GM21619 (cell line): Measurements from ENCODE around the gene ZNF813.
"Not testable (repeated sequence)": the region's sequence is repeated elsewhere in the genome, so short reads cannot be mapped to it uniquely, and the experiment has no call there.

Experiments used
- ATAC-seq: cut with Tn5 transposase; IDR thresholded peaks from one replicate; pipeline ENCODE4 v1.9.1; 2021; ENCODE audit not compliant: unreplicated experiment

ZNF813 gene

GRCh38 chr19:53467485-53468262 lies at the start of gene ZNF813:
Gene ZNF813 (plus strand): TSS chr19:53467733. CDS start chr19:53483823, 16,090 bp downstream.
- peak; percentile 88 for ATAC-seq

DNA sequence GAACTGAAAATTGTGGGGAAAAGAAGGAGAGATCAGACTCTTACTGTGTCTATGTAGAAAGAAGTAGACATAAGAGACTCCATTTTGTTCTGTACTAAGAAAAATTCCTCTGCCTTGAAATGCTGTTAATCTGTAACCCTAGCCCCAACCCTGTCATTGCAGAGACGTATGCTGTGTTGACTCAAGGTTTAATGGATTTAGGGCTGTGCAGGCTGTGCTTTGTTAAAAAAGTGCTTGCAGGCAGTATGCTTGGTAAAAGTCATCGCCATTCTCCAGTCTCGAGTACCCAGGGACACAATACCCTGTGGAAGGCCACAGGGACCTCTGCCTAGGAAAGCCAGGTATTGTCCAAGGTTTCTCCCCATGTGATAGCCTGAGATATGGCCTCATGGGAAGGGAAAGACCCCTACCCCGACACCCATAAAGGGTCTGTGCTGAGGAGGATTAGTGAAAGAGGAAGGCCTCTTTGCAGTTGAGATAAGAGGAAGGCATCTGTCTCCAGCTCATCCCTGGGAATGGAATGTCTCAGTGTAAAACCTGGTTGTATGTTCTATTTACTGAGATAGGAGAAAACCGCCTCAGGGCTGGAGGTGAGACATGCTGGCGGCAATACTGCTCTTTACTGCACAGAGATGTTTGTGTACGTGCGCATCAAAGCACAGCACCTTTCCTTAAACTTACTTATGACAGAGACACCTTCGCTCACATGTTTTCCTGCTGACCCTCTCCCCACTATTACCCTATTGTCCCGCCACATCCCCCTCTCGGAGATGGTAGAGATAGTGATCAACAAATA lies 46.8 kb upstream of the ZNF813 start:
- ATAC-seq: not testable (repeated sequence)

DNA sequence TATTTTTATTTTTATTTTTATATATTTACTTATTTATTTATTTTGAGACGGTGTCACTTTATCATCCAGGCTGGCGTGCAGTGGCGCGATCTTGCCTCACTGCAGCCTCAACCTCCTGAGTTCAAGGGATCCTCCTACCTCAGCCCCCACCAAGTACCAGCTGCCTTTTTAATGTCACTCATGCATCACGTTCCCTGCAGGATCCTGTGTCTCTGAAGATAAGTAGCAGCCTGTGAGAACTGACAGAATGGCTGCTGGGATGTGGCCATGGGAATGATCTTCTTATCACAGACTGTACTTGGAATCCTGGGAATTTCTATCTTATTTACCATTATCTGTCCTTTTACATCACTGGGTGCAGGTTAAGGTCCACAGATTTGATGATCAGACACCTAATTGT lies 45.0 kb upstream of the ZNF813 start:
- no peak for ATAC-seq

GRCh38 chr19:53423074-53423473 lies 44.5 kb upstream of the ZNF813 start:
- ATAC-seq: not testable (repeated sequence)

GRCh38 chr19:53423680-53424079 lies 43.9 kb upstream of the ZNF813 start:
- not testable (repeated sequence) for ATAC-seq

DNA sequence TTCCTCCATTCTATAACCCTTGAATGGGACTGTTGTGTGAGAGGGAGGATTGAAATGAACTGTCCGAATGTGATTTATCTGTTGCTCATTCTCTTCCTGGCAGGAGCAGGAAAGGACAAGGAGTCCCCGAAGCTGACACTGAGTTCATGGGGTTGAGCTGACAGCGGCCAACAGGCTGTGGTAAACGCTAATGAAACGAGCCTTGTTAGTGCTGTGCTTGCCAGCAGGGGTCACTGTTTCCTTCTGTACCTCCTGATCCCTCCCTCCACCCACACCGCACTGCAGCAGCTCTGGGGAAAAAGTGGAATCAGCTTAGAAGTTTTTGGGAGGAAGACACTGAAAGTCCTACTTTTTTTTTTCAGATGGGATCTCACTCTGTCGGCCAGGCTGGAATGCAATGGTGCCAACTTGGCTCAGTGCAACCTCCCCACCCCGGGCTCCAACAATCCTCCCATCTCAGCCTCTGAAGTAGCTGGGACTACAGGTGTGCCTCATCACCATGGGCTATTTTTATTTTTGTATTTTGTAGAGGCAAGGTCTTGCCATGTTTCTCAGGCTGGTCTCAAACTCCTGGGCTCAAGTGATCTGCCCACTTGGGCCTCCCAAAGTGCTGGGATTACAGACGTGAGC lies 42.5 kb upstream of the ZNF813 start:
- ATAC-seq: no peak

DNA sequence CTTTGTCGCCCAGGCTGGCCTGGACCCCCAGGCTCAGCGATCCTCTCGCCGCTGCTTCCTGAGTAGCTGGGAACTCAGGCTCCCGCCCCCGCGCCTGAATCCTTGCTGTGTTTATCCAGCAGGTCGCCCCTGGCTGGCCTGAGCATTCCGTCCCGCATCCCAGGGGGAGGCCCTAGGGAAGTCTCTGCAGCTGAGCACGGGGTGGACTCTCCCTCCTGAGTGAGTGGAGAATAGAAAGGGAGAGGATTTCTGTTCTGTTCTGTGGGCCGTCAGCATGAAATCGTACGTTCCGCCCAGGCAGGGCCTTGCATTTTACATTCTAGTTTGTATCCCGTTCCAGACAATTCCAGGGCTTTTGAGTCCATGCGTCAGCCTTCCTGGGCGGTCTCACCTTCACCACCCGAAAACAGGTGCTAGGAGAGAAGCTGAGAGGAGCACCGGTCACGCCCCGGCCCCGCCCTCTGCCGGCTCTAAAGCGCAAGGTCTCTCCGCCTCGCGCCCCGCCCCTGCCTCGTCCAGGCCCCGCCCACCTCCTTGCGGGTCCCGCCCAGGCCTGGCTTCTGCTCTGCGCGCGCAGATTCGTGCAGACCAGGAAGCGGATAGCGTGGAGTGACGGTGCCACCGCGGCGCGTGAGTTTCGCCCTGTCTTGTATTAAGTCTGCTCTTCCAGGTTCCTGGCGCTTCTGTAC lies 36.0 kb upstream of the ZNF813 start, which contains the start of gene ZNF761:
Gene ZNF761, plus strand, starts transcription at position 586 of the 689 bp plus-strand sequence. CDS start 15,285 bp downstream, outside the sequence.
- ATAC-seq: peak; percentile 95

GRCh38 chr19:53432088-53432661 lies 35.4 kb upstream of the ZNF813 start:
- ATAC-seq: peak; percentile 20

DNA sequence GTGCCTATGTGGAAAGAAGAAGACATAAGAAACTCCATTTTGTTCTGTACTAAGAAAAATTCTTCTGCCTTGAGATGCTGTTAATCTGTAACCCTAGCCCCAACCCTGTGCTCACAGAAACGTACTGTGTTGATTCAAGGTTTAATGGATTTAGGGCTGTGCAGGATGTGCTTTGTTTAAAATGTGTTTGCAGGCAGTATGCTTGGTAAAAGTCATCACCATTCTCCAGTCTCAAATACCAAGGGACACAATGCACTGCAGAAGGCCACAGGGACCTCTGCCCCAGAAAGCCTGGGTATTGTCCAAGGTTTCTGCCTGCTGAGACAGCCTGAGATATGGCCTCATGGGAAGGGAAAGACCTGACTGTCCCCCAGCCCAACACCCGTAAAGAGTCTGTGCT lies 23.7 kb upstream of the ZNF813 start:
- not testable (repeated sequence) for ATAC-seq

DNA sequence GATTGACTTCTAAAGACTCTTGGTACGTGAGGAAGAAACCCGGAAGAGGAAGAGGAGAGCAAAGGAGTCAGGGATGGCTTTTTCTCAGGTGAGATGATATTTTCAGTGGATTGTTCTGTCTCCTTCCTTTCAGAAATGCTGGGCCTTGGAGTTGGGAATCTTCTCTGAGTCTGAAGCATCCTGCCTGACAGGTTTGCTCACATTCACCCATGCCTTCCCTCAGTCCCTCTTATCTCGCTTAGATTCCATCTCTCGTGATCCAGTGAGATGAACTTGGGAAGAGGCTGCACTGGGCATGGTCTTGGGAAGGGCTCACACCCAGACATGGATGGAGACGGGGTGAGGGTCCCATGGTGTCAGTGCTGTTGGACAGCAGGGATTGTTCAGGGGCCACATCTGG lies 20.3 kb upstream of the ZNF813 start:
- not testable (repeated sequence) for ATAC-seq

DNA sequence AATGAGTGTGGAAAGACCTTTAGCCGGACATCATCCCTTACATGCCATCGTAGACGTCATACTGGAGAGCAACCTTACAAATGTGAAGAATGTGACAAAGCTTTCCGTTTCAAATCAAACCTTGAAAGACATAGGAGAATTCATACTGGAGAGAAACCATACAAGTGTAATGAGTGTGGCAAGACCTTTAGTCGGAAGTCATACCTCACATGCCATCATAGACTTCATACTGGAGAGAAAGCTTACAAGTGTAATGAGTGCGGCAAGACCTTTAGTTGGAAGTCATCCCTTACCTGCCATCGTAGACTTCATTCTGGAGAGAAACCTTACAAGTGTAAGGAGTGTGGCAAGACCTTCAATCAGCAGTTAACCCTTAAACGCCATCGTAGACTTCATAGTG lies 11.7 kb upstream of the ZNF813 start:
- no peak for ATAC-seq

DNA sequence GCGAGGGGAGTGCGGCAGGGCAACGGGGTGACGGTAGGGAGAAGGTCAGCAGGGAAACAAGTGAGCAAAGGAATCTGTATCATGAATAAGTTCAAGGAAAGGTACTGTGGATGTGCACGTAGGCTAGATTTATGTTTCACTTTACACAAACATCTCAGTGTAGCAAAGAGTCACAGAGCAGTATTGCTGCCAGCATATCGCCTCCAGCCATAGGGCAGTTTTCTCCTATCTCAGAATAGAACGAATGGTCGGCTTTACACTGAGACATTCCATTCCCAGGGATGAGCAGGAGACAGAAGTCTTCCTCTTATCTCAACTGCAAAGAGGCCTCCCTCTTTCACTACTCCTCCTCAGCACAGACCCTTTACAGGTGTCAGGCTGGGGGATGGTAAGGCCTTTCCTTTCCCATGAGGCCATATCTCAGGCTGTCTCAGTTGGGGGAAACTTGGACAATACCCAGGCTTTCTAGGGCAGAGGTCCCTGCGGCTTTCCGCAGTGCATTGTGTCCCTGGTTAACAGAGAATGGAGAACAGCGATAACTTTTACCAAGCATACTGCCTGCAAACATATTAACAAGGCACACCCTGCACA lies 7.3 kb upstream of the ZNF813 start:
- not testable (repeated sequence) for ATAC-seq

DNA sequence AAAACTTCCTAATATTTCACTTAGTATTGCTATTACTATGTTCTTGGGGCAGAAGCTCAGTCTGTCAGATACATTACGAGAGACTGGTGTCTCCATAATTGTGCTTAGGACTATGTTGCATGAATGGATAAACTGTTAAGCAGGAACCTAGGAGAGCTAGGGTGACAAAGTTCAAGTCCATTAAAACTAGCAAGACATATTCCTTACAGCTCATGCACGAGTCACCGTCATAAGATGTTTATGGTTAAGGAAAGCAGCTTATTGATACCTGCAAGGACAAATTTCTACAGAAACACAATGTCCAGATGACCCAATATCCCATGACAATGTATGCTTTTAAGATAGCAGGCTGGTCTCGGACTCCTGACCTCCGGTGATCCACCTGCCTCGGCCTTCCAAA lies 5.7 kb upstream of the ZNF813 start:
- no peak for ATAC-seq

DNA sequence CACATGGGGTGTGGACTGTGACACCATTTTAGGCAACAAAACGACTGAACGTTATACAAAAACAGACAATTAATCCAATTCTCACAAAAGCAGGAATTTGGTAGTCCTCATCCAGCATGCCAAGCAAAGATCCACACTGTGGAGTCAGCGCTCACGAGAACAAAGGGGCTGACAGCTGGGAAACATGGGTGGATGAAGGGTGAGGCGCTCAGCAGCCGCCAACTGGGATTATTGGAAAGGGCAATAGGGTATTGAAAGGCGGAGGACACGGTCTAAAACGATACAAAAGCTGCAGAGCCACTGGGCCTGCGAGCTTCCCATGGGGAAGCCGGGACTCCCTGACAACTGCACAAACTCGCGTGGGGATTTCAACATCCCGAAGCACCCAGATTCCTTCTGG lies 4.7 kb upstream of the ZNF813 start:
- ATAC-seq: no peak

- no peak for ATAC-seq
These were observed 4.3 kb upstream of the ZNF813 start for GRCh38 chr19:53463263-53463662.

DNA sequence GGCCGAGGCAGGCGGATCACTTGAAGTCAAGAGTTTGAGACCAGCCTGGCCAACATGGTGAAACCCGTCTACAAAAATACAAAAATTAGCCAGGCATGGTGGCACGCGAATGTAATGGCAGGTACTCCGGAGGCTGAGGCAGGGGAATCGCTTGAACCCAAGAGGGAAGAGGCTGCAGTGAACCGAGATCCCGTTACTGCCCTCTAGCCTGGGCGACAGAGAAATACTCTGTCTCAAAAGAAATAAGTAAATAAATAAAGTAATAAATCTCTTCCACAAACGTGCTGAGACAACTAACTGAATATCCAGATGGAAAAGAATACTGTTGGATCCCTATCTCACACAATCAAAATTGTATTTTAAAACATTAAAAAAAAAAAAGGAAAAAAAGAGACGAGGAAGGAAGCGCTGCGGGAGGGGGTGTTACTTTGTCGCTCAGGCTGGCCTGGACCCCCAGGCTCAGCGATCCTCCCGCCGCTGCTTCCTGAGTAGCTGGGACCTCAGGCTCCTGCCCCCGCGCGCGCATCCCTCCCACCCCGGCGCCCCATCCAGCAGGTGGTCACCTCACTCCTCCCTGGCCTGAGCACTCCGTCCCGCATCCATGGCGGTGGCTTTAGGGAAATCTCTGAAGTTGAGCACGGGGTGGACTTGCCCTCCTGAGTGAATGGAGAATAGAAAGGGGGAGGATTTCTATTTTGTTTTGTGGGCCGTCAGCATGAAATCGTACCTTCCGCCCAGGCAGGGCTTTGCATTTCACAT lies 628 bp upstream of the ZNF813 start:
- no peak for ATAC-seq

- ATAC-seq: not testable (repeated sequence)
These were observed 1.1 kb downstream of the ZNF813 start for GRCh38 chr19:53468628-53469027.

- no peak for ATAC-seq
These were observed 4.4 kb downstream of the ZNF813 start for GRCh38 chr19:53471916-53472315.

DNA sequence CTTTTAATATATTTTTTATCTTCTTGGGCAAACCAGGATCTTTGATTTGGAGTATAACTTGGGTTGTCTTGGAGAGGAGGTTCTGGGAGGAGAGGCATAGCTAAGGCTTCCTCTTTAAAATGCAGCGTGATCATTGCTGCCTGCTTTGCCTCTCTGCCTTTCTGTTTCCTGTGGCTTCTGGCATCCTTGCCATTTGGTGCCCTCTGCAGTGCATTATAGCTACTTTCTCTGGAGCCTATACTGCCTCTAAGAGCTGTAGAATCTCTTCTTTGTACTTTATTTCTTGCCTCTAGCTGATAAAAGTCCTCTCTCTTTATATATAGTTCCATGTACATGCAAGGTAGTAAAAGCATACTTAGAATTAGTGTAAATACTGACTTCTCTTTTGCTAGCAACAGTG lies 7.3 kb downstream of the ZNF813 start:
- ATAC-seq: not testable (repeated sequence)
